Type B pancreatic cell (in vitro differentiated cells): ENCODE measurements around the gene RNF212. TPM values are rescaled to one million over a fixed set of nuclear protein-coding genes. Genes with fewer than 3 reads are reported as not detected.

ENCODE experiments used
- DNase-seq: peaks from one replicate; pipeline ENCODE4 v3.0.0; 2021; ENCODE audit warnings: mixed read lengths; ENCODE audit not compliant: unreplicated experiment; ENCODE audit errors: extremely low spot score
- H3K27ac Mint-ChIP-seq: 2 replicates; pipeline ENCODE4 v1.8.0; 2021; ENCODE audit warnings: mild to moderate bottlenecking, mixed read lengths
- H3K27me3 Mint-ChIP-seq: 2 replicates; pipeline ENCODE4 v1.8.0; 2021; ENCODE audit warnings: mixed read lengths
- H3K36me3 Mint-ChIP-seq: 2 replicates; pipeline ENCODE4 v1.8.0; 2021; ENCODE audit warnings: mixed read lengths
- H3K4me1 Mint-ChIP-seq: one replicate; pipeline ENCODE4 v1.8.0; 2021; ENCODE audit warnings: mixed read lengths; ENCODE audit not compliant: unreplicated experiment
- H3K4me3 Mint-ChIP-seq: 2 replicates; pipeline ENCODE4 v1.8.0; 2021; ENCODE audit warnings: mild to moderate bottlenecking, mixed read lengths
- H3K9me3 Mint-ChIP-seq: 2 replicates; pipeline ENCODE4 v1.8.0; 2021; ENCODE audit warnings: mixed read lengths
- total RNA-seq: library from RNA; stranded (reverse); gene quantifications from 2 replicates; pipeline ENCODE4 v1.2.1, GENCODE V29; 2021; ENCODE audit warnings: low replicate concordance
- TF ChIP-seq, protein P1 (sequence below): fragments of 200-600 bp; sonication (generic); conservative IDR thresholded peaks from 2 replicates; pipeline ENCODE4 v1.5.0; 2021; ENCODE audit warnings: antibody characterized with exemption, mild to moderate bottlenecking

The RNF212 gene
- total RNA-seq, 1 donor from 2014 or later: 3.5 TPM

GRCh38 chr4:1080432-1080831, 32.9 kb downstream of the RNF212 start:
- DNase-seq: no peak
- Mint-ChIP-seq H3K4me3 (no peak overlapping the region), H3K27ac (no peak overlapping the region), H3K9me3 (no peaks in the 10 kb centered on the region), H3K4me1 (no peaks in the 10 kb centered on the region), H3K36me3 (no peaks in the 10 kb centered on the region), H3K27me3 (peaks cover 22% of the 10 kb centered on the region)
- TF ChIP-seq, protein P1, sequence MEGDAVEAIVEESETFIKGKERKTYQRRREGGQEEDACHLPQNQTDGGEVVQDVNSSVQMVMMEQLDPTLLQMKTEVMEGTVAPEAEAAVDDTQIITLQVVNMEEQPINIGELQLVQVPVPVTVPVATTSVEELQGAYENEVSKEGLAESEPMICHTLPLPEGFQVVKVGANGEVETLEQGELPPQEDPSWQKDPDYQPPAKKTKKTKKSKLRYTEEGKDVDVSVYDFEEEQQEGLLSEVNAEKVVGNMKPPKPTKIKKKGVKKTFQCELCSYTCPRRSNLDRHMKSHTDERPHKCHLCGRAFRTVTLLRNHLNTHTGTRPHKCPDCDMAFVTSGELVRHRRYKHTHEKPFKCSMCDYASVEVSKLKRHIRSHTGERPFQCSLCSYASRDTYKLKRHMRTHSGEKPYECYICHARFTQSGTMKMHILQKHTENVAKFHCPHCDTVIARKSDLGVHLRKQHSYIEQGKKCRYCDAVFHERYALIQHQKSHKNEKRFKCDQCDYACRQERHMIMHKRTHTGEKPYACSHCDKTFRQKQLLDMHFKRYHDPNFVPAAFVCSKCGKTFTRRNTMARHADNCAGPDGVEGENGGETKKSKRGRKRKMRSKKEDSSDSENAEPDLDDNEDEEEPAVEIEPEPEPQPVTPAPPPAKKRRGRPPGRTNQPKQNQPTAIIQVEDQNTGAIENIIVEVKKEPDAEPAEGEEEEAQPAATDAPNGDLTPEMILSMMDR: no peak

- TF ChIP-seq, protein P1: no peak
- H3K4me3 Mint-ChIP-seq: no peak overlapping the region
- H3K9me3 Mint-ChIP-seq: no peaks in the 10 kb centered on the region
- no peaks in the 10 kb centered on the region for H3K36me3 Mint-ChIP-seq
- no peak overlapping the region for H3K27ac Mint-ChIP-seq
- peaks cover 21% of the 10 kb centered on the region for H3K27me3 Mint-ChIP-seq
- no peaks in the 10 kb centered on the region for H3K4me1 Mint-ChIP-seq
- DNase-seq: no peak
Measured at GRCh38 chr4:1079711-1080265, 33.6 kb downstream of the RNF212 start.

DNA sequence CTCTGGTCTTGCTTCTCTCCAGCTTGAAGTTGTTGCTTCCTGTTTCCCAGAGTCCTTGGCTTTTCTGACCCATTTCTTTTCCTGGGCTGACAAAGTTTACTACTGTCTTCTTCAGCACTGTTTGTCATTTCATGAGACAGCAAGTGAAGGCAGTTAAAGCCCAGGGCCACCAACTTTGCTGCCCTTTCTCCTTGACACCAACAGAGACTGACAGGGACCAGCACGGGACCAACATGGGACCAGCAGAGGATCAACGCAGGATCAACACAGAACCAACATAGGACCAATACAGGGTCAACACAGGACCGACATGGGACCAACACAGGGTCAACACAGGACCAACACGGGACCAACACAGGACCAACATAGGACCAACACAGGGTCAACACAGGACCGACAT, 34.9 kb downstream of the RNF212 start:
- Mint-ChIP-seq H3K4me1 (no peaks in the 10 kb centered on the region), H3K27ac (no peak overlapping the region), H3K27me3 (peaks cover 29% of the 10 kb centered on the region), H3K9me3 (no peaks in the 10 kb centered on the region), H3K4me3 (no peak overlapping the region), H3K36me3 (no peaks in the 10 kb centered on the region)
- TF ChIP-seq, protein P1: no peak
- DNase-seq: no peak

GRCh38 chr4:1077711-1078477, 35.5 kb downstream of the RNF212 start:
- no peak for DNase-seq
- no peak overlapping the region for H3K27ac Mint-ChIP-seq
- H3K9me3 Mint-ChIP-seq: no peaks in the 10 kb centered on the region
- TF ChIP-seq, protein P1: no peak
- H3K36me3 Mint-ChIP-seq: no peaks in the 10 kb centered on the region
- H3K4me1 Mint-ChIP-seq: peaks cover 2% of the 10 kb centered on the region
- peaks cover 29% of the 10 kb centered on the region for H3K27me3 Mint-ChIP-seq
- H3K4me3 Mint-ChIP-seq: no peak overlapping the region

GRCh38 chr4:1075809-1076699, 37.3 kb downstream of the RNF212 start:
- TF ChIP-seq, protein P1: no peak
- Mint-ChIP-seq H3K36me3 (no peaks in the 10 kb centered on the region), H3K4me1 (peaks cover 4% of the 10 kb centered on the region), H3K9me3 (no peaks in the 10 kb centered on the region), H3K27me3 (peaks cover 21% of the 10 kb centered on the region), H3K4me3 (no peak overlapping the region), H3K27ac (no peak overlapping the region)
- DNase-seq: no peak
